GM12873 (cell line): ENCODE data around the gene ACAA1.

ENCODE experiments used
- TF ChIP-seq, protein P1 (sequence below): IDR thresholded peaks from 2 replicates; pipeline ENCODE4 v1.5.1; 2012; ENCODE audit warnings: low read depth, mild to moderate bottlenecking, moderate library complexity, low read length, control low read depth; ENCODE audit not compliant: insufficient read depth; ENCODE audit errors: missing control alignments

The ACAA1 gene

DNA sequence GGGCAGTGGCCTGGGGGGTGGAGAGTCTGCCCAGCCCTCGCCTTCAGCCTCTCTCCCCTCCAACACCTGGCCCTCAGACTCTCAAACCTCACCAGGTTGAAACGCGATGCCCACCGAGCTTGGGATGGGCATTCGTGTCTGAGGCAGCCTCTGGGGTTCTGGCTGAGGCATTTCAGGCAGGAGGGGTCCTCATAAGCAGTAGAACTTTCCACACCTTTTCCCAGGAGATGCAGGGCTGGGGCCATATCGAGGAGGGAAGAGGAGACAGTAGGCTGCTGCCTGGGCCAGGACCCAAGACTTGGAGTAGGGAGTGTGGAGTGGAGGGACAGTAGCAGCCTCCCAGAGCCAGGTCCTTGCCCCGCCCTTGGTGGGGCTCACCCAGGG, 24.6 kb downstream of the ACAA1 start:
- TF ChIP-seq, protein P1, sequence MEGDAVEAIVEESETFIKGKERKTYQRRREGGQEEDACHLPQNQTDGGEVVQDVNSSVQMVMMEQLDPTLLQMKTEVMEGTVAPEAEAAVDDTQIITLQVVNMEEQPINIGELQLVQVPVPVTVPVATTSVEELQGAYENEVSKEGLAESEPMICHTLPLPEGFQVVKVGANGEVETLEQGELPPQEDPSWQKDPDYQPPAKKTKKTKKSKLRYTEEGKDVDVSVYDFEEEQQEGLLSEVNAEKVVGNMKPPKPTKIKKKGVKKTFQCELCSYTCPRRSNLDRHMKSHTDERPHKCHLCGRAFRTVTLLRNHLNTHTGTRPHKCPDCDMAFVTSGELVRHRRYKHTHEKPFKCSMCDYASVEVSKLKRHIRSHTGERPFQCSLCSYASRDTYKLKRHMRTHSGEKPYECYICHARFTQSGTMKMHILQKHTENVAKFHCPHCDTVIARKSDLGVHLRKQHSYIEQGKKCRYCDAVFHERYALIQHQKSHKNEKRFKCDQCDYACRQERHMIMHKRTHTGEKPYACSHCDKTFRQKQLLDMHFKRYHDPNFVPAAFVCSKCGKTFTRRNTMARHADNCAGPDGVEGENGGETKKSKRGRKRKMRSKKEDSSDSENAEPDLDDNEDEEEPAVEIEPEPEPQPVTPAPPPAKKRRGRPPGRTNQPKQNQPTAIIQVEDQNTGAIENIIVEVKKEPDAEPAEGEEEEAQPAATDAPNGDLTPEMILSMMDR: no peak

GRCh38 chr3:38111696-38112377, 25.1 kb downstream of the ACAA1 start:
- TF ChIP-seq, protein P1: no peak

DNA sequence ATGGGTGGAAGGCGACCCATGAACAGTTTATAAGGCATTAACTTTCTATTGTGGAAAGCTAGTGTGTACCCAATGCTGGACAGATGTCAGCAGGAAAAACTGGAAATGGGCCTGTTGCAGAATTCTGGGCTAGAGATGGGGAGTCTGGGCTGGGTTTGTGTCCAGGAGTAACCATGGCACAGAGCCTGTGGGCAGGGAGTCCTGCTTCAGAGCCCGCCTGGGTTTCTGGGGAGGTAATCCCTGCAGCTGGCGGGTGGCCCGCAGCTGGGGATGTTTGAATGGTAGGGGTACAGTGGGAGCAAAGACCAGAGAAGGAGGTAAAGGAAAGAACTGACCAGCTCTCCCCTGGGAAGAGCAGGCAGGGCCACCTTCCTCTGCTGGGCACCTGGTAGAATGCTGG, 25.7 kb downstream of the ACAA1 start:
- TF ChIP-seq, protein P1: no peak

- TF ChIP-seq, protein P1: no peak
These were observed 26.4 kb downstream of the ACAA1 start for GRCh38 chr3:38110314-38111050.

DNA sequence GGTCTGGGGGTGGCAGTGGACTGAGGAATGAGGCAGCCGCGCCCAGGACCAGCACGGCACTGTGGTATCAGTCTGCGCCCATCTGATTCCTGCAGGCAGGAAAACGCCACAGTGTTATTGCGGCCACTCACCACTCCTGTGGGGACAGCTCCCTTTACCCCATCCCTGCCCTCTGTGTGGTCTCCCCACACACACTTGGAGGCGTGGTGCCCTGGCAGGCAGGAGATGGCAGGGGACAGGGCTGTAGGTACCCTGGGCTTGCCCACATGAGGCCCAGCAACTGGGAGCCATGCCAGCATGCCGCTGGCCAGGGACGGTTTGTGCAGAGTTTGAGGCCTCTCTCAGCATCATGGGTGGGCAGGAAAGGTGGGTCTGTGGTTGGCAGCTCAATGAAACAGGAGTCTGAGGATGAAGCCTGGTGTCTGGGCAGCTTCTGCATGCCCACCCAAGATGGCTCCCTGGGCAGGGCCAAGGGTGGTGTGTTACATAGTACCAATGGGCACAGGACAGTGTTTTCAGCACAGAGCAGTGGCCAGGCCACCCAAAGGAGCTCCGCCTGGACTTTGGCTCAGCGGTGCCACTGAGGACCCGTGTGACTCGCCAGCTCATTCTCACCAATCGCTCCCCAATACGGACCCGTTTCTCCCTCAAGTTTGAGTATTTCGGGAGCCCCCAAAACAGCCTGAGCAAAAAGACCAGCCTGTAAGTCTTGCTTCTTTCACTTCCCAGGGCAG, 27.2 kb downstream of the ACAA1 start:
- TF ChIP-seq, protein P1: no peak

GRCh38 chr3:38108649-38109579, 28.0 kb downstream of the ACAA1 start:
- TF ChIP-seq, protein P1: no peak
